ENCODE measurements around the gene KIFAP3.

- TF ChIP-seq POLR2A (IDR thresholded peaks at IDR 0.05) (no peak), CTCF (IDR thresholded peaks at IDR 0.05) (no peak)
Measured at GRCh38 chr1:169878498-169878897, 196.0 kb downstream of the KIFAP3 start.

Measured in prostate gland (tissue), 2 donors.